Osteocyte (in vitro differentiated cells): Measurements from ENCODE around the gene PMIS2. TPM values are rescaled to one million over a fixed set of nuclear protein-coding genes. Genes with fewer than 3 reads are reported as not detected.

Experiments used
- DNase-seq: peaks from one replicate; pipeline ENCODE4 v3.0.0; 2021; ENCODE audit warnings: mixed read lengths; ENCODE audit not compliant: unreplicated experiment; ENCODE audit errors: extremely low spot score
- H3K27ac Mint-ChIP-seq: one replicate; pipeline ENCODE4 v1.8.0; 2021; ENCODE audit warnings: mild to moderate bottlenecking, mixed read lengths; ENCODE audit not compliant: unreplicated experiment
- H3K27me3 Mint-ChIP-seq: one replicate; pipeline ENCODE4 v1.8.0; 2021; ENCODE audit warnings: mixed read lengths; ENCODE audit not compliant: unreplicated experiment
- H3K36me3 Mint-ChIP-seq: one replicate; pipeline ENCODE4 v1.8.0; 2021; ENCODE audit warnings: mixed read lengths; ENCODE audit not compliant: unreplicated experiment
- H3K4me1 Mint-ChIP-seq: one replicate; pipeline ENCODE4 v1.8.0; 2021; ENCODE audit warnings: mixed read lengths; ENCODE audit not compliant: unreplicated experiment
- H3K4me3 Mint-ChIP-seq: one replicate; pipeline ENCODE4 v1.8.0; 2021; ENCODE audit warnings: mild to moderate bottlenecking, moderate library complexity, mixed read lengths; ENCODE audit not compliant: unreplicated experiment
- H3K9me3 Mint-ChIP-seq: one replicate; pipeline ENCODE4 v1.8.0; 2021; ENCODE audit warnings: mixed read lengths; ENCODE audit not compliant: unreplicated experiment
- CTCF ChIP-seq: fragments of 200-600 bp; sonication (generic); IDR thresholded peaks from 2 replicates; pipeline ENCODE4 v1.5.0; 2021; ENCODE audit warnings: antibody characterized with exemption, mild to moderate bottlenecking, moderate library complexity
- total RNA-seq: library from RNA; stranded (reverse); gene quantifications from 2 replicates; pipeline ENCODE4 v1.2.1, GENCODE V29; 2021

PMIS2 gene
- total RNA-seq, 1 donor from 2014 or later: not detected

GRCh38 chr19:35569281-35569781 is 16.6 kb upstream of the PMIS2 start:
- TF ChIP-seq CTCF: no peak
- Mint-ChIP-seq H3K4me3 (no peak overlapping the region), H3K9me3 (no peaks in the 10 kb centered on the region), H3K27me3 (peaks cover 18% of the 10 kb centered on the region), H3K27ac (no peak overlapping the region), H3K4me1 (no peaks in the 10 kb centered on the region), H3K36me3 (no peaks in the 10 kb centered on the region)
- no peak for DNase-seq

DNA sequence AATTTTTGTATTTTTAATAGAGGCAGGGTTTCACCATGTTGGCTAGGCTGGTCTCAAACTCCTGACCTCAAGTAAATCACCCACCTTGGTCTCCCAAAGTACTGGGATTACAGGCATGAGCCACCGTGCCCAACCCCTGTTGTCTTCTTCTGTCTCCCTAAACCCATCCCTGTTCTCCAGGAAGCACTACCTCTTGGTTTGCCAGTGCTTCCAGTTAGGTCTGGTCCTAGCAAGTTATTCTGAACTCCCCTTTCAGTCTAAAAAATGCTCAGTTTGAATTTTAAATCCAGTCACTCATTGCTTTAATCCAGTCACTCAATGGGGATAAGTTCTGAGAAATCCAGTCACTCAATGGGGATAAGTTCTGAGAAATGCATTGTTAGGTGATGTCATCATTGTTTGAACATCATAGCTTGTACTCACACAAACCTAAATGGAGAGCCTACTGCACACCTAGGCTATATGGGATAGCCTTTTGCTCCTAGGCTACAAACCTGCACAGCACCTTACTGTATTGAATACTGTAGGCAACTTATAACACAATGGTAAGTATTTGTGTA is 14.5 kb upstream of the PMIS2 start:
- TF ChIP-seq CTCF: no peak
- no peak for DNase-seq
- Mint-ChIP-seq H3K27me3 (peaks cover 14% of the 10 kb centered on the region), H3K9me3 (peaks cover 10% of the 10 kb centered on the region), H3K36me3 (no peaks in the 10 kb centered on the region), H3K4me1 (no peaks in the 10 kb centered on the region), H3K4me3 (no peak overlapping the region), H3K27ac (no peak overlapping the region)

GRCh38 chr19:35577918-35578317 is 8.1 kb upstream of the PMIS2 start:
- Mint-ChIP-seq H3K4me3 (no peak overlapping the region), H3K4me1 (no peaks in the 10 kb centered on the region)

GRCh38 chr19:35578707-35579106 is 7.3 kb upstream of the PMIS2 start:
- TF ChIP-seq CTCF: no peak
- Mint-ChIP-seq H3K27me3 (peaks cover 4% of the 10 kb centered on the region), H3K4me3 (no peak overlapping the region), H3K27ac (no peak overlapping the region), H3K36me3 (no peaks in the 10 kb centered on the region), H3K4me1 (no peaks in the 10 kb centered on the region), H3K9me3 (peaks cover 21% of the 10 kb centered on the region)
- no peak for DNase-seq

More at GRCh38 chr19:35577918-35578317, 8.1 kb upstream of the PMIS2 start:
- DNase-seq: no peak
- Mint-ChIP-seq H3K9me3 (peaks cover 21% of the 10 kb centered on the region), H3K27me3 (peaks cover 3% of the 10 kb centered on the region), H3K36me3 (no peaks in the 10 kb centered on the region), H3K27ac (no peak overlapping the region)
- TF ChIP-seq CTCF: no peak

GRCh38 chr19:35582760-35583159 is 3.2 kb upstream of the PMIS2 start:
- TF ChIP-seq CTCF: no peak
- Mint-ChIP-seq H3K36me3 (no peaks in the 10 kb centered on the region), H3K4me1 (peaks cover 3% of the 10 kb centered on the region), H3K4me3 (no peak overlapping the region), H3K9me3 (peaks cover 4% of the 10 kb centered on the region), H3K27ac (no peak overlapping the region), H3K27me3 (peaks cover 20% of the 10 kb centered on the region)
- no peak for DNase-seq
